HG02884 (cell line): Measurements from ENCODE around the gene ETV3L.
"Not testable (repeated sequence)": the region's sequence is repeated elsewhere in the genome, so short reads cannot be mapped to it uniquely, and the experiment has no call there.

Experiments
- ATAC-seq: cut with Tn5 transposase; IDR thresholded peaks from one replicate; pipeline ENCODE4 v1.9.1; 2021; ENCODE audit warnings: mild to moderate bottlenecking, moderate library complexity; ENCODE audit not compliant: unreplicated experiment

The ETV3L gene

DNA sequence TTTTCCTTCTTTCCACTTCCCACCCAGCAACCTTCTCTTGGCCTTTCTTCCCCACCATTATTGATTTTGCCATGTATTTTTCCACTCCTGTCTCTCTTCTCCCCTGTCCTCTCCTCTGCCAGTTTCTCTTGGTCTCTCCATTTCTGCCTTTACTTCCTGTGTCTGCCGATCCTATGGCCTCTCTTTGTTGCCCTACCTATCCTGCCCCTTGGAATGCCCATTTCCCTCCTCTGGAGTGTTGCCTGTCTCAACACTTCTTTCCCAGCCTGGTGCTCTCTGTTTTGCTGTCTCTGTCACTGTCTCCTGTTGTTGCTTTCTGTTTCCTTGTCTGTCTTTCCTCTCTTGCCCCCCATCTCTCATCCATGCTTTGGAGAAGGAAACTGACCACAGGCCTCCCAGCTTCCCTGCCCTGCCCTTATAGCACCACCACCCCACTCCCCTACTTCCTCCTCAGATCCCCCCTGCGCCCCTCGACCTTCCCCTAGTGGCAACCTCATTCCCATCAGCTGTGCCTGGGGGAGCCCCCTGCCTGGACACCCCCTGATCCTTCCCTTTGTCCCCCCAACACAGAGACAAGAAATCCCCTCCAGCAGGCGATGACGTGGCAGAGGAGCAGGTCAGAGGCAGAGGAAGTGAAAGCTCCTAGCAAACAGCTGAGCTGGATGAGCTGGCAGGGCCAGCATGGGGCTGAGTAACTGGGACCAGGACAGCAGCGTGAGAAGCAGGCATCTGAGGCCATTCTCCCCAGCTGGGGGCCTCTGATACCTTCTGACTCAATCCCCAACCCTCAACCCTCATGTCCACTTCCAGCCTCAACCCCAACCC, 6.6 kb upstream of the ETV3L start:
- peak; percentile 83 for ATAC-seq

GRCh38 chr1:157105298-157105987, 5.8 kb upstream of the ETV3L start:
- no peak for ATAC-seq

GRCh38 chr1:157104598-157105293, 5.1 kb upstream of the ETV3L start:
- ATAC-seq = no peak

GRCh38 chr1:157103268-157103667, 3.7 kb upstream of the ETV3L start:
- ATAC-seq = no peak

DNA sequence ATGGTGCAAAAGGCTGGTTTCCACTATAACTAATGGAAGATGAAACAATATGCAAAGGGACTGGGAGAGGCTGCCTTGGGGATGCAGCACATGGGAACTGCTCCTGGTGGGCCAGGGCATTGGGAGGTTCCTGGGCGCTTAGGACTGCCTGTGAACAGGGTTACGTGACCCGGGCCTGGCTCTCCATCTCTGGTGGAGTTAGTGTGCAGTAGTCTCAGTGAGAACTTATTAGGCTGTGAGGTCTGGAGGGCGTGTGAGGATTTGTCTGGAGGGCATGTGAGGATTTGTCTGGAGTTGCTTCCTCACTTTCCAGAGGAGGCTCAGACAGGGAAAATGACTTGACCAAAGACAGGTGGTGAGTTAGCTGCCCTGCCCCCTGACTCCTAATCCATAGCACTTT, 1.5 kb upstream of the ETV3L start:
- ATAC-seq = no peak

- ATAC-seq = not testable (repeated sequence)
Observed at GRCh38 chr1:157098987-157099632, 498 bp downstream of the ETV3L start.

DNA sequence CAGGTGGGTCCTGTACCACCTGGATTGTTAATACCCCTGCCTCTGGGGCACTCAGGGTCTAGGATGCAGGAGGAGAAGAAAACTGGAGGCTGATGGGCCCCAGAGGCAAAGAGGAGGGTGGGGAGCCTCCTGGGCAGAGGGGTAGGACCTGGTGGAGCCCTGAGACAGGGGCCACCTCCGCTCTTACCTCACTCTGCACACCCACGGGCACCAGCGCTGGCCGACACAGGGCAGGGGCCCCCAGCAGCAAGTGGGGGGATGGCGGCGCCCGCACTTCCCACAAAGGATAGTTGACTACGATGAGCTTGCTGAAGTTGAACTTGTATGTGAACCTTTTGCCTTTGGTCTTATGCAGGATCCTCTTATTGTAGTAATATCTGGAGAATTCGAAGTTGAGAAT, 1.1 kb downstream of the ETV3L start:
- no peak for ATAC-seq

DNA sequence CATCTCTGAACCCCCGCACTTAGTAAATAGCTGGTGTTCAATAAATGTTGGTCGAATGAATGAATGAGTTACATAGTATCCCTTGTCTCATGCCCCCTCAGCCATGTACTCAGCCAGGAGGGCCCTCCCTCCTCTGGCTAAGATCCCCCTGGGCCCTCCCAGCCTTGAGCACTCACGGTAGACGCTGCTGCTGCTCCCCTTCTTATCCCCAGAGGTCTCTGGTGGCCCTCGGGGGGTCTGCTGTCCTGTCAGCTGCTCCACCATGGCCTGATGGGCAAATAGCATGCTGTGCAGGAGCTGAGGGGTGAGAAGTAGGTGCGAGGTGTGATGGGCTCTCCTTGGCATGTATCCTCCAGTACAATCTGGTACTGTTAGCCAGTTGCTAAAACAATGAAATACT, 1.9 kb downstream of the ETV3L start:
- ATAC-seq = no peak

GRCh38 chr1:157096881-157097280, 2.7 kb downstream of the ETV3L start:
- no peak for ATAC-seq

GRCh38 chr1:157095551-157095950, 4.1 kb downstream of the ETV3L start:
- ATAC-seq = no peak

DNA sequence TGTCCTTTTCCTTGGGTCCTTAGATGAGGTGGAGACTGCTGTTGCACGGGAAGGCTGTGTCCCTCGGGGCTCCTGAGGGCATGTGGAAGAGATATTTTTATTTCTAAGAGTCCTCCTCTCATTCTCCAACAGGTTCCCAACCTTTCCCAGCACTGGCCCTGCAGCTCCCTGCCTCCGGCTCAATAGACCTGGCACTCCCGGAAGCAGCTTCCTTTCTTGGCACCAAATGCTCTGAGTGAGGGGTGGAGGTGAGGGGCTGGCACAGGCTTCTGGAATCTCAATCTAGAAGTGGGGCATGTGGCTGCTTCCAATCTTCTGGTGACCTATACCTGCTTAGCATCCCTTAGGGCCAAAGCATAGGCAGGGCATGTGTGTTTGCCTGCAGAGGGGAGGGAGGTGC, 4.5 kb downstream of the ETV3L start:
- no peak for ATAC-seq

DNA sequence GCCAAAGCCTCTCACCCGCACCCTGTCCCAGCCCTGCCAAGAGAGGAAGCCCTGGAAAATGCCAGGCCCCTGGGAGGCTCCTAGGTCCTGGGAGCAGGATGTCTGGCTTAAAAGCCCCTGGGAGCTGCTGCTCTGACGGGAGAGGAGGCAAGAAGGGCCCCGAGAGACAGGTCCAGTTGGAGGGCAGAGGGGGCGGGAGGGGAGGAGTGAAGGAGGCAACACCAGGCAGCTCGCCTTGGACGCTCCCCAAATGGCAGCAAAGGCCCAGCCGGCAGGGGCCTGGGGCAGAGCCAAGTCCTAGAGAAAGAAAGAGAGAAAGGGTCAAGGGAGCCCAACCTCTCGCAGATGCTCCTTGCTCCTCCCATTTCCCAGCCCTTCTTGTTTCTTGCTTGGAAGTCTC, 6.8 kb downstream of the ETV3L start:
- no peak for ATAC-seq

DNA sequence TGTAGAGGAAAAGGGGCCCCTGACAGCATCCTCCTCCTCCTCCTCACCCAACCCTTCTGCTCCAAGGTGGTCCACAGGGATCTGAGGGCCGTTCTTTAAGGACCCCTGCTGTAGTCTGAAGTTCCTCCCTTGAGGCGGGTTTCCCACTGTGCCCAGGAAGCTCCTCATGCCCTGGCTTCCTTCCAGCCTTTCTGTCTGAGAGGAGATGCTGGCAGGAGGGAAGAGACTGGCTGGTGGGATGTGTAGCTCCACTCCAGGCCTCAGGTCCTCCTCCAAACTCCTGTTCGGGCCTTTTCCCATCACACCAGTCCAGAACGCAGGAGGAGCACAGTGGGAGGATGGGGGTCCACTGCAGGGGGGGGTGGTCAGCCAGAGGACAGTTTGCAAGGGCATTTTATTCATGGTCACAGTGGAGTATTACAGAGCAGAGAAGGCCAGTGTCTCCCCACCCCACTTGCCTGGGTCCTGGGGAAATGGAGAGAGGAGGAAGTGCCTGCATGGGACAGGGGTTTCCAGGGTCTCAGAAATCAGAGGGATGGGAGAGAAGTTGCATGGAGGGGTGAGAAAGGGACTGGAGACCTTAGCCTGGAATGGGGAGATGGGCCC, 7.8 kb downstream of the ETV3L start:
- no peak for ATAC-seq

- ATAC-seq = no peak
Observed at GRCh38 chr1:157091186-157091585, 8.4 kb downstream of the ETV3L start.

- no peak for ATAC-seq
Observed at GRCh38 chr1:157090771-157091170, 8.8 kb downstream of the ETV3L start.

DNA sequence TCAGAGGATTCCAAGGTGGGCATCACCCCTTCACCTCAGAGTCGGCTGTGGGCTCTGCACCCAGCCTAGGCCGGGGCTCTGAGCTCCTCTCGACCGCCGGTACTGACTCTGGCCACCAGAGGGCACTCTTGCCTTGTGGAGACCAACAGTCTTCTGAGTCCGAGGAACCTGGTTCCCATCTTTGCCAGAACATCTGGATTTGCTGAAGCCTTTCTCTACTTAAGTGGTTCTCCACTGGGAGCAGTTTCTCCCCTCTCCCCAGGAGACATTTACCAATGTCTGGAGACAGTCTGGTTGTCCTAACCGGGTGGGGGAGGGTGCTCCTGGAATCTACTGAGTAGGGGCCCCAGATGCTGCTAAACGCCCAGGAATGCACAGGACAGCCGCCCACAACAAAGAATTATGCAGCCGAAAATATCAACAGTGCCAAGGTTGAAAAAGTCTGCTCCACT, 9.4 kb downstream of the ETV3L start:
- ATAC-seq = no peak

GRCh38 chr1:157089789-157090188, 9.8 kb downstream of the ETV3L start:
- ATAC-seq = no peak

DNA sequence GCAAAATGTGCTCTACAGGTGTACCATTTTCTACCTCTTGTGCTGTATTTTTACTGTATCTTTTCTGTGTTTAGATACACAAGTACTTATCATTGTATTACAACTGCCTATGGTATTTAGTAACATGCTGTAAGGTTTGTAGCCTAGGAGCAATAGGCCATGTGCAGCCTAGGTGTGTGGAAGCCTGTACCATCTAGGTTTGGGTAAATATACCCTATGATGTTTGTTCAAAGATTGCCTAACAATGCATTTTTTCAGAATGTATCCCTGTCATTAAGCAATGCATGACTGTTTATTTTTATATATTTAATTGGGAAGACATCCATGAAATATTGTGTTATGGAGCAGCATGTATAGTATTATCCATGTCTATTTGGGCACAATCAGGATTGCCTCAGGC, 11.0 kb downstream of the ETV3L start:
- no peak for ATAC-seq

- ATAC-seq = no peak
Observed at GRCh38 chr1:157087030-157087429, 12.6 kb downstream of the ETV3L start.

DNA sequence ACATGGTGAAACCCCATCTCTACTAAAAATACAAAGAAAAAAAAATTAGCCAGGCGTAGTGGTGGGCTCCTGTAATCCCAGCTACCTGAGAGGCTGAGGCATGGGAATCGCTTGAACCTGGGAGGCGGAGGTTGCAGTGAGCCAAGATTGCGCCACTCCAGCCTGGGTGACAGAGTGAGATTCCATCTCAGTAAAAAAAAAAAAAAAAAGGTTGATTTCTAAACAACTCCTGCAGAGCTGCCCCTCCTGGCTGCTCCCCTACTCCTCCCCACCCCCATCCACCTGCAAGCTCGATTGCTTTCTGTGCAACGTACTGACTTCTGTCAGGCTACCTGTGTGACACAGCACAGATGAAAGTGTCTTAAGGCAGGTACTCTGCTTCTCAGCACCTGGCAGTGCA, 13.3 kb downstream of the ETV3L start:
- no peak for ATAC-seq

DNA sequence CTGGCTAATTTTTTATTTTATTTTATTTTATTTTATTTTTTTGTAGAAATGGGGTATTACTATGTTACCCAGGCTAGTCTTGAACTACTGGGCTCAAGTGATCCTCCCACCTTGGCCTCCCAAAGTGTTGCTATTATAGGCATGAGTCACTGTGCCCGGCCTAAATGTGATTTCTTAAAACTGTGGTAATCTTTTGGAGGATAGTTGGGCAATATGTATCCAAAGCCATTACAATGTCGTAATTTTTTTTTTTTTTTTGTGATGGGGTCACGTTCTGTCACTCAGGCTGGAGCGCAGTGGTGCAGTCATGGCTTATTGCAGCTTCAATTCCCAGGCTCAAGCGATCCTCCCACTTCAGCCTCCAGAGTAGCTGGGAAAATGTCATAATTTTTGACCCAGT, 14.2 kb downstream of the ETV3L start:
- no peak for ATAC-seq
